ENCODE measurements around the gene PWWP2B.

DNA sequence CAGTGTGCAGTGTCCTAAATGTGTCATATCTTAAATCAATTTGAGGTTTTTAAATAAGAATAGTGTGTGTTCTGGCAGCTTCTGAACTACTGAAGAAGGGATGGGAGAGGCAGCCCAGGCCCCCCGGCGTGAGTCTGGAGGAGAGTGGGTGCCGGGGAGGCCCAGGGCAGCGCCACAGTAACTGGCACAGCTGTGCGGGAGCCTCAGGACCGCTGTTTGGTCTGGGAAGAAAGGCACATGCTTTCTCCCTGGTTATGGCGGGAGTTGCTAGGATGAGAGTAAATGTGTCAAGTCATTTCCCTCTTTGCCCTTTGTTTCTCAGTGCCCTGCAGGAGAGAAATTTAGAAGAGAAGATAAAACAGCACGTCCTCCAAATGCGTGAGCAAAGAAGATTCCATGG, 31.9 kb upstream of the PWWP2B start:
- TF ChIP-seq, protein P1, sequence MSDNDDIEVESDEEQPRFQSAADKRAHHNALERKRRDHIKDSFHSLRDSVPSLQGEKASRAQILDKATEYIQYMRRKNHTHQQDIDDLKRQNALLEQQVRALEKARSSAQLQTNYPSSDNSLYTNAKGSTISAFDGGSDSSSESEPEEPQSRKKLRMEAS (IDR thresholded peaks at IDR 0.05; ENCODE audit: low read depth, low read length), result no peak
- TF ChIP-seq CTCF (IDR thresholded peaks at IDR 0.05; ENCODE audit: low read depth, low read length), result no peak

Measured in NB4 (cell line).